Osteocyte (in vitro differentiated cells): Measurements from ENCODE around the gene LEMD1. TPM values are rescaled to one million over a fixed set of nuclear protein-coding genes. Genes with fewer than 3 reads are reported as not detected.
"Not testable (repeated sequence)": the region's sequence is repeated elsewhere in the genome, so short reads cannot be mapped to it uniquely, and the experiment has no call there.

Experiments
- DNase-seq: peaks from one replicate; pipeline ENCODE4 v3.0.0; 2021; ENCODE audit warnings: mixed read lengths; ENCODE audit not compliant: unreplicated experiment; ENCODE audit errors: extremely low spot score
- H3K27ac Mint-ChIP-seq: one replicate; pipeline ENCODE4 v1.8.0; 2021; ENCODE audit warnings: mild to moderate bottlenecking, mixed read lengths; ENCODE audit not compliant: unreplicated experiment
- H3K27me3 Mint-ChIP-seq: one replicate; pipeline ENCODE4 v1.8.0; 2021; ENCODE audit warnings: mixed read lengths; ENCODE audit not compliant: unreplicated experiment
- H3K36me3 Mint-ChIP-seq: one replicate; pipeline ENCODE4 v1.8.0; 2021; ENCODE audit warnings: mixed read lengths; ENCODE audit not compliant: unreplicated experiment
- H3K4me1 Mint-ChIP-seq: one replicate; pipeline ENCODE4 v1.8.0; 2021; ENCODE audit warnings: mixed read lengths; ENCODE audit not compliant: unreplicated experiment
- H3K4me3 Mint-ChIP-seq: one replicate; pipeline ENCODE4 v1.8.0; 2021; ENCODE audit warnings: mild to moderate bottlenecking, moderate library complexity, mixed read lengths; ENCODE audit not compliant: unreplicated experiment
- H3K9me3 Mint-ChIP-seq: one replicate; pipeline ENCODE4 v1.8.0; 2021; ENCODE audit warnings: mixed read lengths; ENCODE audit not compliant: unreplicated experiment
- total RNA-seq: library from RNA; stranded (reverse); gene quantifications from 2 replicates; pipeline ENCODE4 v1.2.1, GENCODE V29; 2021
- TF ChIP-seq, protein P1 (sequence below): fragments of 200-600 bp; sonication (generic); IDR thresholded peaks from 2 replicates; pipeline ENCODE4 v1.5.0; 2021; ENCODE audit warnings: antibody characterized with exemption, mild to moderate bottlenecking, moderate library complexity

The LEMD1 gene
- total RNA-seq, 1 donor from 2014 or later: not detected

DNA sequence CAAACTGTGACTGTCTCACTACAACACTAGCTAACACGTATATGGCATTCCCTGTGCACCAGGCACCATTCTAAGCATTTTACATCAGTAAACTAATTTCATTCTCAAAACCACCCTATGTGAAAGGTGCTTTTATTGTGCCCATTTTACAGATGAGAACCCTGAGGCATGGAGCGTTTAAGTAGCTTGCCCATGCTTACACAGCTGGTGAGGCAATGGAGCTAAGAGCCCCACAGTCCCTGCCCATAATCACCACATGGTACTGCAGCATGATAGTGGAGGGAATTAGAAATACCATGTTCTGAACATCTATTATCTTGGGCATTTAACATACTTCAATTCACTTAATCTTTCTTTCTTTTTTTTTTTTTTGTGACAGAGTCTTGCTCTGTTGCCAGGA, 34.0 kb downstream of the LEMD1 start:
- DNase-seq: no peak
- H3K4me1 Mint-ChIP-seq: peaks cover 4% of the 10 kb centered on the region

GRCh38 chr1:205382990-205383389, 38.9 kb downstream of the LEMD1 start:
- H3K4me1 Mint-ChIP-seq, H3K36me3 Mint-ChIP-seq, DNase-seq, H3K4me3 Mint-ChIP-seq, H3K27ac Mint-ChIP-seq, H3K9me3 Mint-ChIP-seq: not testable (repeated sequence)
- peaks cover 13% of the 10 kb centered on the region for H3K27me3 Mint-ChIP-seq

More for the DNA sequence above, 34.0 kb downstream of the LEMD1 start:
- TF ChIP-seq, protein P1, sequence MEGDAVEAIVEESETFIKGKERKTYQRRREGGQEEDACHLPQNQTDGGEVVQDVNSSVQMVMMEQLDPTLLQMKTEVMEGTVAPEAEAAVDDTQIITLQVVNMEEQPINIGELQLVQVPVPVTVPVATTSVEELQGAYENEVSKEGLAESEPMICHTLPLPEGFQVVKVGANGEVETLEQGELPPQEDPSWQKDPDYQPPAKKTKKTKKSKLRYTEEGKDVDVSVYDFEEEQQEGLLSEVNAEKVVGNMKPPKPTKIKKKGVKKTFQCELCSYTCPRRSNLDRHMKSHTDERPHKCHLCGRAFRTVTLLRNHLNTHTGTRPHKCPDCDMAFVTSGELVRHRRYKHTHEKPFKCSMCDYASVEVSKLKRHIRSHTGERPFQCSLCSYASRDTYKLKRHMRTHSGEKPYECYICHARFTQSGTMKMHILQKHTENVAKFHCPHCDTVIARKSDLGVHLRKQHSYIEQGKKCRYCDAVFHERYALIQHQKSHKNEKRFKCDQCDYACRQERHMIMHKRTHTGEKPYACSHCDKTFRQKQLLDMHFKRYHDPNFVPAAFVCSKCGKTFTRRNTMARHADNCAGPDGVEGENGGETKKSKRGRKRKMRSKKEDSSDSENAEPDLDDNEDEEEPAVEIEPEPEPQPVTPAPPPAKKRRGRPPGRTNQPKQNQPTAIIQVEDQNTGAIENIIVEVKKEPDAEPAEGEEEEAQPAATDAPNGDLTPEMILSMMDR: no peak
- no peaks in the 10 kb centered on the region for H3K36me3 Mint-ChIP-seq
- H3K4me3 Mint-ChIP-seq: no peak overlapping the region
- H3K27me3 Mint-ChIP-seq: peaks cover 27% of the 10 kb centered on the region
- H3K27ac Mint-ChIP-seq: no peak overlapping the region
- H3K9me3 Mint-ChIP-seq: no peaks in the 10 kb centered on the region

DNA sequence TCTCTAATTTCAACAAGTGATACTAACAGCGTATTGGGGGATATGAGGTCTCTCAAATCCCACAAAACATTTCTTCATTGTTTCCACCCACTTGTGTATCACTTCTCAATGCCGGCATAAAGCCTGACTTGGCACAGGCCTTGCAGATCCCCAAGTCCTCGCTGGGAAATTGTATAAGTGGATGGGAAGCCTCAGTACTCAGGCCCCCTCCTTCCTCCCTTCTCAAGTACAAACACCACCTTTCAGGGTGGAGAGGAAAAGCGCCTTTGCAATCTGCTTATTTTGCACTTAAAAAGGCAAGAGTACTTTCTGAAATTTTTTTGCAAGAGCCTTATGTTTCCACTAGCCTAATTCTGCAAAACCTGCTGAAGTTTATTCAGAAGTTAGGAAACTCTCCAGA, 39.3 kb downstream of the LEMD1 start:
- H3K36me3 Mint-ChIP-seq: no peaks in the 10 kb centered on the region
- DNase-seq: no peak
- TF ChIP-seq, protein P1: no peak
- H3K9me3 Mint-ChIP-seq: no peaks in the 10 kb centered on the region
- H3K4me1 Mint-ChIP-seq: peaks cover 4% of the 10 kb centered on the region
- no peak overlapping the region for H3K4me3 Mint-ChIP-seq
- H3K27ac Mint-ChIP-seq: no peak overlapping the region
- H3K27me3 Mint-ChIP-seq: peaks cover 14% of the 10 kb centered on the region

DNA sequence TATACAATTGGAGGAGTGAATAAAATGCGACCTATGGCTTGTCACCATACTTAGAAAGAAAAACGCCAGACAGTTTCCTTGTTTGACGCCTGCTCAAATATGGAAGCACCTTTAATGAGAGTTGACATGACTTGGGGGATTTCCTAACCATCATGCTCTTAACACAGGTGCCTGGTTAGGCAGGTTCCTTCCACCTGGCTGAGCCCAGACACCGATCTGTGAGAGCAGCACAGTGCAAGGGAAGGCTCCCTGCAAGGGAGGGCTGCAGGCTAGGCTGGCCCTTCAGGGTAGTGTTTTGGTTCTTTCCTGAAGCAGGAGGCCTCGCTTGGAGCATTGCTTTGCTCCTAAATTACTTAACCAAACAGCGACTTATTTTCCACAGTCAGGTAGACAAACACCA, 40.6 kb downstream of the LEMD1 start:
- TF ChIP-seq, protein P1: no peak
- H3K4me1 Mint-ChIP-seq: peaks cover 5% of the 10 kb centered on the region
- DNase-seq: no peak
- peaks cover 17% of the 10 kb centered on the region for H3K27me3 Mint-ChIP-seq
- no peaks in the 10 kb centered on the region for H3K36me3 Mint-ChIP-seq
- H3K9me3 Mint-ChIP-seq: no peaks in the 10 kb centered on the region
- no peak overlapping the region for H3K4me3 Mint-ChIP-seq
- no peak overlapping the region for H3K27ac Mint-ChIP-seq

DNA sequence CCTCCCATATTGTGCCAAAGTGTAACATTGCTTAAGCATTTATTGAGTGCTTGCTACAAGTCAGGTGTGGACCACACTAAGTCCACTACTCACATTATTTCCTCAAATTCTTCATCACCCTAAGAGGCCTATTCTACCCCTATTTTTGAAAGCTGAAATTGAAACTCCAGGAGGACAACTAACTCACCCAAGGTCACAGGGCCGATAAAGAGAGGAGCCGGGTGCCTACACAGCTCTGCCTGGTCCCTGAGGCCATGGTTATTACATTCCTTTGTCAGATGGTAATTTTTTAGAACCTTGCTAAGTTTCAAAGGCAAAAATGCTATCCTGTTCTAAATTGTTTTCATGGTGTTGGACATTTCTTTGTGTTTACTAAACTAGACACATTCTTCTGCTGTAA, 41.0 kb downstream of the LEMD1 start:
- Mint-ChIP-seq H3K27me3 (peaks cover 17% of the 10 kb centered on the region), H3K36me3 (no peaks in the 10 kb centered on the region), H3K9me3 (no peaks in the 10 kb centered on the region), H3K4me3 (no peak overlapping the region), H3K27ac (no peak overlapping the region), H3K4me1 (peaks cover 9% of the 10 kb centered on the region)
- TF ChIP-seq, protein P1: no peak
- DNase-seq: no peak

DNA sequence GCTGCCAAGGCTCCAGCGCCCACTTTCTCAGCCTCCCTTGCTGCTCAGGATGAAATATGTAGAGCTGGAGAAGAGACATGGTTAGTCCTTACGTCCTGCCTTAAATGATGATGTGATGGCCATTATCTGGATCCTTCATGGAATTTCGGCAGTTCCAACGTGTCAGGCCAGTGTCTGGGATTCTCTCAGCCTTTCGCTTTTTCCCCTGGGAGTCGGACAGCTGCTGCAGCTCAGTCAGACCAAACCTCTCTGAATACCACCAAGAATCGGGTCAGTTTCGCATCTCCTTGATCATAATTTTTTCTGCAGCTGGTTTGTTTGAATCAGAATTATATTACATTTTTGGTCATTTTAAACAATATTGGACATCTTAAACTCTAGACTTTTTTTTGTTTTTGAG, 42.8 kb downstream of the LEMD1 start:
- Mint-ChIP-seq H3K4me1 (peaks cover 20% of the 10 kb centered on the region), H3K9me3 (no peaks in the 10 kb centered on the region), H3K36me3 (no peaks in the 10 kb centered on the region), H3K27ac (no peak overlapping the region), H3K27me3 (peaks cover 14% of the 10 kb centered on the region), H3K4me3 (no peak overlapping the region)
- TF ChIP-seq, protein P1: no peak
- no peak for DNase-seq
